GM18858 (cell line): ENCODE measurements around the gene LMBR1.
"Not testable (repeated sequence)": the region's sequence is repeated elsewhere in the genome, so short reads cannot be mapped to it uniquely, and the experiment has no call there.

Experiments
- ATAC-seq: cut with Tn5 transposase; IDR thresholded peaks from one replicate; pipeline ENCODE4 v1.9.1; 2021; ENCODE audit not compliant: unreplicated experiment

LMBR1 gene

GRCh38 chr7:156702399-156702798 lies 190.6 kb downstream of the LMBR1 start:
- ATAC-seq, result no peak

DNA sequence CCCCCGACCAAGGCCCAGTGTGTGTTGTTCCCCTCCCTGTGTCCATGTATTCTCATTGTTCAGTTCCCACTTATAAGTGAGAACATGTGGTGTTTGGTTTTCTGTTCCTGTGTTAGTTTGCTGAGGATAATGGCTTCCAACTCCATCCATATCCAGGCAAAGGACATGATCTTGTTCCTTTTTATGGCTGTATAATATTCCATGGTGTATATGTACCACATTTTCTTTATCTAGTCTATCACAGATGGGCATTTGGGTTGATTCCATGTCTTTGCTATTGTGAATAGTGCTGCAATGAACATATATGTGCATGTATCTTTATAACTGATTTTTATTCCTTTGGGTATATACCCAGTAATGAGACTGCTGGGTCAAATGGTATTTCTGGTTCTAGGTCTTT lies 191.2 kb downstream of the LMBR1 start:
- not testable (repeated sequence) for ATAC-seq

DNA sequence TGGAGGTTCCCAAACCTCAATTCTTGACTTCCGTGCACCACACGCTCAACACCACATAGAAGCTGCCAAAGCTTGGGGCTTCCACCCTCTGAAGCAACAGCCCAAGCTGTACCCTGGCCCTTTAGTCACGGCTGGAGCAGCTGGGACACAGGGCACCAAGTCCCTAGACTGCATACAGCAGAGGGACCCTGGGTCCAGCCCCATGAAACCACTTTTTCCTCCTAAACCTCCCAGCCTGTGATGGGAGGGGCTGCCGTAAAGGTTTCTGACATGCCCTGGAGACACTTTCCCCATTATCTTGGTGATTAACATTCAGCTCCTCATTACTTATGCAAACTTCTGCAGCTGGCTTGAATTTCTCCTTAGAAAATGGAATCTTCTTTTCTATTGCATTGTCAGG lies 194.5 kb downstream of the LMBR1 start:
- ATAC-seq, result not testable (repeated sequence)

DNA sequence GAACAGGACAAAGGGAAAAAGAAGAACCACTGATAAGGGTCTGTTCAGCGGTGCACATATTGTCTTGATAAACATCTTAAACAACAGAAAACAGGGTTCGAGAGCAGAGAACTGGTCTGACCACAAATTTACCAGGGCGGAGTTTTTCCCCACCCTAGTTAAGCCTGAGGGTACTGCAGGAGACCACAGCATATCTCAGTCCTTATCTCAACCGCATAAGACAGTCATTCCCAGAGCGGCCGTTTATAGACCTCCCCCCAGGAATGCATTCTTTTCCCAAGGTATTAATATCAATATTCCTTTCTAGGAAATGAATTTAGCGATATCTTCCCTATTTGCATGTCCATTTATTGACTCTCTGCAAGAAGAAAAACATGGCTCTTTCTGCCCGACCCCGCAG lies 195.7 kb downstream of the LMBR1 start:
- not testable (repeated sequence) for ATAC-seq

DNA sequence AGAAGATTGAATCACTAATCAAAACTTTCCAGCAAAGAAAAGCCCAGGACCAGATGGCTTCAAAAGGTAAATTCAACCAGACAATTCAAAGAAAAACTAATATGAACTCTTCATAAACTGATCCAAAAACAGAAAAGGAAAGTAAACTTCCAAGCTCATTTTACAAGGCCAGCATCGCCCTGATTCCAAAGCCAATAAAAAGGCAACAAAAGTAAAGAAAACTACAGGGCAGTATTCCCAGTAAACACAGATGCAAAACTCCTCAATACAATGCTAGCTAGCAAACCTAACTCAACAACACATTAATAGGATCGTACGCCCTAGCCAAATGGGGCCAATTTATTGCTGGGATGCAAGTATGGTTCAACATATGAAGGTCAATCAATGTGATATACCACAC lies 199.4 kb downstream of the LMBR1 start:
- ATAC-seq, result no peak

GRCh38 chr7:156692849-156693248 lies 200.1 kb downstream of the LMBR1 start:
- no peak for ATAC-seq

- no peak for ATAC-seq
Measured at GRCh38 chr7:156691764-156692163, 201.2 kb downstream of the LMBR1 start.

- ATAC-seq, result no peak
Measured at GRCh38 chr7:156684661-156685060, 208.3 kb downstream of the LMBR1 start.

GRCh38 chr7:156684251-156684650 lies 208.7 kb downstream of the LMBR1 start:
- no peak for ATAC-seq

GRCh38 chr7:156682928-156683327 lies 210.1 kb downstream of the LMBR1 start:
- no peak for ATAC-seq

GRCh38 chr7:156680281-156680680 lies 212.7 kb downstream of the LMBR1 start:
- ATAC-seq, result no peak

DNA sequence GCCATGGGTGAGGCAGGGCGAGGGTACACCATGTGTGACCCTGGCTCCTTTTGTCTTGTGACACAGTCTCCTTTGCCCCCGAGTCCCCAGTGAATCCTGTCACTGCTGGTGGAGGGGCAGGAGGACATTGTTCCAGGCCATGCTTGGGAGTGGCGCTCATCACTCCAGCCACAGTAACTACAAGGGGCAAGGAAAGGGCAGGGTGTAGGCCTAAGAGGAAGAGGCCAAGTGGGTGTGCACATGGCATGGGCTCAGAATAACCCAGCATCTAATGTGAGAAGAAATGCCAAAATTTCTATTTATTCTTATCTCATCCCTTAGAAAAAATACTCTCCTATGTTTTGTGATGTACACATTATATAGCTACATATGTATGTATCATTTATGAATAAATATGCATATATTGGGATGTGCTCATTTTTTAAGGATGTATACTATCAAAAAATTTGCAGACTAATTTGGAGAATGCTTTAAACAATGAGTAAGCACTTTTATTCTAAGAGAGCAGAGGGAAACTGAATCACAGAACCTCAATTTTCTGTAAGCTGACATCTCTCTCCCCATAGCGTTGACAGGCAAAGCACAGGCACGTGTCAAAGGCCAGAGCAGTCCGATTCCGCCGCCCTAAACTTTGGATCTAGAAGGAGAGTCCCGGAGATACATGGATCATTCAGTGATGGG lies 215.5 kb downstream of the LMBR1 start:
- no peak for ATAC-seq

GRCh38 chr7:156676263-156676662 lies 216.7 kb downstream of the LMBR1 start:
- ATAC-seq, result no peak

- no peak for ATAC-seq
Measured at GRCh38 chr7:156675721-156676120, 217.3 kb downstream of the LMBR1 start.

DNA sequence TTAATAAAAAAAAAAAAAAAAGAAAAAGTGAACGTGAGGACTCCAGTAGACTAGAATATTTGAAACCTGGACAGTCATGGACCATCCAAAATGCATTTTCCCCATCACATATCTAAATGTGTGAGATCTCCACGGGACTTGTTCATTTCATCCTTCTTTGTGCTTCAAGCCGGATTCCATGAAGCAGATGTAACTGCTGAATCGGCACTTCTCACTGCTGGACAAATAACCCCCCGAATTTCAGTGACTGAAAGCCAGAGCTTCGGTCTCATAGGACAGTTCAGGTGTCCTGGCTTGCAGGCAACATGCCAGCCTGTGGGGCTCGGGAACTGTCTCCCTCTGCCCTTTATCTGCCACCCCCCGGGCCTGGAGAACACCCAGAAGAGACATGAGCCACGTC lies 219.1 kb downstream of the LMBR1 start:
- no peak for ATAC-seq

DNA sequence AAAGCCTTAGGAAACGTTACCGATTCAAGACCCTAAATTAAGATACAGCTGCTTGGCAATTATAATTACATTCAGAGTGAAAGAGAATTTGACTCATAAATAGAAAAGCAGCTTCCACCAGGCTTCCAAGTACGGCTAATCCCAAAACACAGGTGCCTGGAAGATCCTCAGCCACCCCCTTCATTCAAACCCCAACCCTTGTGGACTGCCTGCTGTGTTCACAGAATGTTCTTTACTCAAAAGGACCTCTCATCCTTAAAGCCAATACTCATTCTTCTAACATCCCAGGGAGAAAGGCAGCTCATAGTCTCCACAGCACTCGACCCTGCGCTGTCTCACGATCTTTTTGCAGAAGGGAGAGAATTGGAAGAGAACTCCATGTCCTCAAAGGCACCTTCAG lies 219.5 kb downstream of the LMBR1 start:
- ATAC-seq, result no peak

DNA sequence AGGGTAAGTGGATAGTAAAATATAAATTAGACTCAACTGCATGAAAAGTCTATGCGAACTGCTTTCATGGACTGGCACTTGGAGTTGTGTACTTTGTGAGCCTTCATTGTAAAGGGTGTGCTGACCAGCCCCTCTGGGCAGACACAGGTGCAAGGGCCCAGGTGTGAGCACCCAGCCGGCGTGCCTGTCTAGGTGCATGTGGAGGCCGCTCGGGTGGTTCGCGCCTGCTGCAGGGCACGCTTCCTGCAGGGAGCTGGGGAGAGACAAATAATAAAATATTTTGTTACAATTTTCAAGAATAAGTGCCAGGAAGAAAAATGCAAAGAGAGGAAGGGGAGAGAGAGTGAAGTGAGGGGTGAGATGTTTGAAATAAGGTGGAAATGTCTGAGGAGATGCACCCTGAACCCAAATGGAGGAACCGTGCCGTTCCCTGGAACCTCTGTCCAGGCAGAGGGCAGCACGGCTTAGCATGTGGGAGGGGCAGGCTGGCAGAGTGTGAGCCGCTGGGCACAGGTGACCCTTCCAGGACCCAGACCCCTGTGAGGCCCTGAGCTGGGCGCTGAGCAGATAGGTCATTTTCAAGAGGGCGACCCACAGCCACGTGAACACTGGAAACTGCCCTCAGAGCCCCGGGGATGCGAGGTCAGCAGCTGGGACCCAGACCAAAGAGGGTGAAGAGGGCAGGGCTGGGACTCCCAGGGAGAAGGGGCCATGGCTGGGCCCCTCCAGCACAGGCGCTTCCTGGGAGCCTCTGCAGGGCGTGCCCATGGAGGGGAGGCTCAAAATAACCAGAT lies 223.8 kb downstream of the LMBR1 start:
- no peak for ATAC-seq

DNA sequence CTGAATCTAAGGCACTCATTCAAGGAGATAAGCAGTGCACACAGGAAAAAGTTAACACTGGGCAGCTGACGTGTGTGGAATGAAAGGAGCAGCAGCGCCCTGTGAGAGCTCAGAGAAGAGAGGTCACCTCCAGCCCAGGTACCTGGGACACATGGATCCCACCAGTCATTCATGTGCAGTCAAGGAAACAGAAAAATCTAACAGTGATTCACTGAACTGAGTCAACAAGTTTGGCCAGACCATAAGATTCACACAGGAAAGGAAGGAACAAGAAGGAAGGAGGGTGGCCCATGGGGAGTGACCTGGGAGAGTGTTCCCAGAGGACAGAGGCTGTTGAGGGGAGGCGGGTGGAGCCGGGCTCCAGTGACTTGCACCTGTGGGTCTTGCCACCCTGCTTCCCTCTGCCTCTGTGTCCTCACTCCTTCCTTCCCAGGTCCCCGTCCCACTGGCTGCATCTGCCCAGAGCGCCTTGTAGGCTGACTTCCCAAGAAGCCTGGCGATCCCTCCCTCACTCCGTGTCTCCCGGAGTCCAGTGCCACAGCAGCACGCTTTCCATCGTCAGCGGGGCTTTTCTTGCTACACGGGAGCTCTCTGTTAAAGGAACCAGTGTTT lies 224.7 kb downstream of the LMBR1 start:
- no peak for ATAC-seq

GRCh38 chr7:156667110-156667426 lies 225.9 kb downstream of the LMBR1 start:
- ATAC-seq, result no peak

GRCh38 chr7:156666368-156667109 lies 226.4 kb downstream of the LMBR1 start:
- no peak for ATAC-seq

GRCh38 chr7:156665101-156665500 lies 227.9 kb downstream of the LMBR1 start:
- ATAC-seq, result no peak

GRCh38 chr7:156662277-156662676 lies 230.7 kb downstream of the LMBR1 start:
- ATAC-seq, result no peak
